Kidney epithelial cell (primary cell): ENCODE results near the gene EHD3. TPM values are rescaled to one million over a fixed set of nuclear protein-coding genes. Genes with fewer than 3 reads are reported as not detected.

ENCODE experiments used
- DNase-seq: peaks from one replicate; pipeline ENCODE4 v3.0.0-alpha.2; 2010; ENCODE audit warnings: low read depth
- H3K27me3 ChIP-seq: 2 replicates; pipeline ENCODE4 v1.6.0; 2011; ENCODE audit warnings: low read length; ENCODE audit not compliant: control insufficient read depth, insufficient read depth
- H3K36me3 ChIP-seq: 2 replicates; pipeline ENCODE4 v1.5.1; 2011; ENCODE audit warnings: low read length; ENCODE audit not compliant: control insufficient read depth, insufficient read depth
- H3K4me3 ChIP-seq: 2 replicates; pipeline ENCODE4 v1.5.1; 2011; ENCODE audit warnings: low read depth, mild to moderate bottlenecking, control low read depth, low read length
- CTCF ChIP-seq: IDR thresholded peaks from 2 replicates; pipeline ENCODE4 v1.5.1; 2011; ENCODE audit warnings: mild to moderate bottlenecking, moderate library complexity, low read length, control low read depth, inconsistent platforms; ENCODE audit not compliant: insufficient read depth, poor library complexity, severe bottlenecking
- total RNA-seq: library from RNA; depleted of rRNA; stranded (reverse); fragments of >200 nt; gene quantifications from 2 replicates; pipeline ENCODE4 v1.2.3, GENCODE V29; 2015

Gene EHD3
- total RNA-seq, 1 donor from 2014 or later: 11.4 TPM

- no peaks in the 10 kb centered on the region for H3K36me3 ChIP-seq
Measured at GRCh38 chr2:31197669-31198068, 36.3 kb upstream of the EHD3 start.

GRCh38 chr2:31199206-31199605, 34.7 kb upstream of the EHD3 start:
- Histone ChIP-seq H3K36me3 (no peaks in the 10 kb centered on the region), H3K4me3 (no peak overlapping the region), H3K27me3 (no peaks in the 10 kb centered on the region)
- no peak for DNase-seq
- no peak for TF ChIP-seq CTCF

More at GRCh38 chr2:31197669-31198068, 36.3 kb upstream of the EHD3 start:
- DNase-seq: no peak
- TF ChIP-seq CTCF: no peak
- no peaks in the 10 kb centered on the region for H3K27me3 ChIP-seq
- no peak overlapping the region for H3K4me3 ChIP-seq

GRCh38 chr2:31200972-31201371, 33.0 kb upstream of the EHD3 start:
- no peaks in the 10 kb centered on the region for H3K36me3 ChIP-seq
- no peak for DNase-seq
- peaks cover 3% of the 10 kb centered on the region for H3K27me3 ChIP-seq
- H3K4me3 ChIP-seq: no peak overlapping the region
- TF ChIP-seq CTCF: no peak

- no peak for DNase-seq
- H3K27me3 ChIP-seq: peaks cover 3% of the 10 kb centered on the region
- TF ChIP-seq CTCF: no peak
Measured at GRCh38 chr2:31202041-31202440, 31.9 kb upstream of the EHD3 start.

GRCh38 chr2:31202833-31203232, 31.1 kb upstream of the EHD3 start:
- TF ChIP-seq CTCF: no peak
- peaks cover 3% of the 10 kb centered on the region for H3K27me3 ChIP-seq
- no peak overlapping the region for H3K4me3 ChIP-seq
- H3K36me3 ChIP-seq: no peaks in the 10 kb centered on the region
- DNase-seq: no peak

More at GRCh38 chr2:31202041-31202440, 31.9 kb upstream of the EHD3 start:
- Histone ChIP-seq H3K36me3 (no peaks in the 10 kb centered on the region), H3K4me3 (no peak overlapping the region)

- no peak overlapping the region for H3K4me3 ChIP-seq
- H3K36me3 ChIP-seq: no peaks in the 10 kb centered on the region
- peaks cover 3% of the 10 kb centered on the region for H3K27me3 ChIP-seq
- TF ChIP-seq CTCF: no peak
- DNase-seq: no peak
Measured at GRCh38 chr2:31203916-31204315, 30.0 kb upstream of the EHD3 start.
